Stimulated activated CD4-positive, alpha-beta T cell treated with anti-CD3 and anti-CD28 coated beads, Interleukin-2, amount 100 ng/mL, for 4 hours (primary cell): ENCODE measurements around the gene FOSB.
A peak's percentile ranks its signal among the peaks of the same experiment; 100 is the strongest.

Experiments
- DNase-seq: peaks from one replicate; pipeline ENCODE4 v3.0.0-alpha.2; 2020; ENCODE audit warnings: low read depth

FOSB gene

DNA sequence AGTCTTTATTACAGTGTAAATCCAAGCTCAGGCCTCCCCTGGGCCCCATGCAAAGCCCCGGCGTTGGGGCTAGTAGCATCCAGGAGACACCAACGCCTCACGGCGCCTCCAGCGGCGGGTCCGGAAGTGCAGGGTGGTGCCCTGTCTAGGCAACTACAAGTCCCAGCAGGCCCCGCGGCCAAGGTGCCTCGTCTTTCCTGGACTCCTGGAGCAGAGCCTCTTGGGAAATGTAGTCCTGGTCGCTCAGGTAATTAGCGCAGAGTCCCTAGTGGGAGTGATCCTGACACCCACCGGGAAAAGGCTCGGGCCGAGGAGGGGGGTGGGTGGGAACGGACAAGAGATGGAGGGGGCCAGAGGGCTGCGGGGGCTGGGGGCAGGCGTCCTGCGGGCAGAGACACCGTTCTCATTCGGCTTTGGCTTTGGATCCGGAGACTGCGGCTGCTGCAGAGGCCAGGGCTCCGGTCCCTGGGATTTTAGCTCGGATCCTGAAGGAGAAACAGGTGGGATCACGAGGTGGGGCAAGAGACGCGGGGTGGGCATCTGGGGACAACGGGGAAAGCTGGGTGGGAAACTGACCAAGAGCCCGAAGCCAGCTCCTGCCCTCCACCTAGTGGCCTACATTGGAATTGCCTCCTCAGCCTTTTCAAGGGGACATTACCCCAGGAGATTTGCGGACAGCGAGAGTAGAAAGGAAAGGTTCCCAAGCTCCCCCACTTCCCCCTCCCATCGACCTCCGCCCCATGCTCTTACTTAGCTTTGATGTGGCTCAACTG is 17.7 kb downstream of the FOSB start:
- peak; percentile 96 for DNase-seq

- DNase-seq = no peak
Measured at GRCh38 chr19:45488708-45489107, 20.9 kb downstream of the FOSB start.

DNA sequence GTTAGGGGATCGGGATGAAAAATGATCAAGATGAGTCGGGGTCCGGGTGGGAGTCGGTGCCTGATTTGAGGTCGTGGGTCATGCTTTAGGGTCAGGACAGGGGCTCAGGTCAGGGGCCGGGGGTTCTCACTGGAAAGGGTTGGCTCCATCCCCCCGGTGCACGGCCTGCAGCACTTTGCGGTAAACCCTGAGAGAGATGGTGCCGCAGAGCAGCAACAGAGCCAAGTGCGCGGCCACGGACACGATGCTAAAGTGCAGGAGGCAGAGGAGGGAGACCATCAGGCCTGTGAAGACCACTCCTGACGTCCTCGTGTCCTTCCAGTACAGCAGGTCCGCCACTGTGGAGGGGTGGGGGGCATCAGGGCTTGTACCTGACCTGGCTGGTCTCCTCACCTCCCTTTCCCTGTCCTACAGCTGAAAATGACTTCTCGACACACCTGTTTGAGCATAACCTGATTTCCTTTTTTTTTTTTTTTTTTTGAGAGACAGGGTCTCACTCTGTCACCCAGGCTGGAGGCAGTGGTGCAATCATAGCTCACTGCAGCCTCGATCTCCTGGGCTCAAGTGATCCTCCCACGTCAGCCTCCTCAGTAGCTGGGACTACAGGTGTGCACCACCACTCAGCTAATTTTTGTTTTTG is 21.5 kb downstream of the FOSB start:
- DNase-seq = no peak

GRCh38 chr19:45492137-45492626 is 24.4 kb downstream of the FOSB start:
- no peak for DNase-seq

GRCh38 chr19:45492627-45493470 is 25.1 kb downstream of the FOSB start:
- no peak for DNase-seq

DNA sequence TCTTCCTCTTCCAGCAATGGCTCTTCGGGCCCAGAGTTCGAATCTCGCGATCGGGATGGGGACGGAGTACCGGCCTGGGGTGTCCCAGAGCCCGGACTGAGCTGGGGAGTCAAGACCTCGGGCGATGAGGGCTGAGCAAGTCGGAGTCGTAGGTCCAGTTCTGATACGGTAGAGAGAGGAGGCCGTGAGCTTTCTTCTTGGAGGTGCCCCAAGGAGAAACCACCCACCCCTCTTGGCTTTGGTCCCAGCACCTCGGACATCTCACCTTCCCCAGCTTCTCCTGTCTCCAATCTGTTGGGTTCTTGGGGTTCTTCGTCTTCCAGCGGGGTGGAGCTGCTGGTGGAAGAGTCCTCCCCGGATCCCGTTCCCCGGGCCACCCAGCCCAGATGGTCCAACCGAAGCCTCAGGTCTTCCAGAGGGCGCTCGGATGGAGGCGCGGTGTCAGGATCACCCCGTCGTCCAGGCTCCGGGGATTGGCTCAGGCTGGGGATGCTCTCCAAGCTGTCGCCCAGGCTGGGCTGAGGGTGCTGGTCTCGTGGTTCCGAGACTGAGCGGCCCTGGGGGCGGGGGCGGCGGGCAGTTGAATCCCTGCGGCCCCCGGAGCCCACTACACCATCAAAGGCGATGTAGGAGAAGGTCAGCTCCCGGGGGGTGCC is 26.6 kb downstream of the FOSB start:
- DNase-seq = no peak

DNA sequence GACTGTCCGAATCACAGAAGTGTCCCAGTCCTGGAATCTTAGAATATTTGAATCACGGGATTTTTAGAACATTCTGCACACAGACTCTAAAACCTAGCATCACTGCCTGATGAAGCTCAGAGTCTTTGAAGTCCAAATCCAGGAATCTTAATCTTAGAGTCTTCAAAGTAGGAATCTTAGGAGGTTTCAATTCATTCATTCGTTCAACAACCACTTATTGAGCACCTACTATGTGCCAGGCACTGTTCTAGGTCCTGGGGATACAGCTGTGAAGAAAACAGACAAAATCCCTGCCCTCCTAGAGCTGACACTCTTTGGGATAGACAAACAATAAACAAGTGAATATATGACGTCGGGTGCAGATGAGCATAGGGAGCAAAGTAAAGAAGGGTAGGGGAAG is 27.4 kb downstream of the FOSB start:
- DNase-seq = no peak

- no peak for DNase-seq
Measured at GRCh38 chr19:45496349-45496953, 28.7 kb downstream of the FOSB start.

- DNase-seq = no peak
Measured at GRCh38 chr19:45497791-45498190, 30.0 kb downstream of the FOSB start.

GRCh38 chr19:45498411-45499195 is 30.8 kb downstream of the FOSB start, which contains the start of gene PPM1N:
PPM1N (plus strand) TSS chr19:45498443; CDS start chr19:45498473, 30 bp downstream.
- peak; percentile 55 for DNase-seq

DNA sequence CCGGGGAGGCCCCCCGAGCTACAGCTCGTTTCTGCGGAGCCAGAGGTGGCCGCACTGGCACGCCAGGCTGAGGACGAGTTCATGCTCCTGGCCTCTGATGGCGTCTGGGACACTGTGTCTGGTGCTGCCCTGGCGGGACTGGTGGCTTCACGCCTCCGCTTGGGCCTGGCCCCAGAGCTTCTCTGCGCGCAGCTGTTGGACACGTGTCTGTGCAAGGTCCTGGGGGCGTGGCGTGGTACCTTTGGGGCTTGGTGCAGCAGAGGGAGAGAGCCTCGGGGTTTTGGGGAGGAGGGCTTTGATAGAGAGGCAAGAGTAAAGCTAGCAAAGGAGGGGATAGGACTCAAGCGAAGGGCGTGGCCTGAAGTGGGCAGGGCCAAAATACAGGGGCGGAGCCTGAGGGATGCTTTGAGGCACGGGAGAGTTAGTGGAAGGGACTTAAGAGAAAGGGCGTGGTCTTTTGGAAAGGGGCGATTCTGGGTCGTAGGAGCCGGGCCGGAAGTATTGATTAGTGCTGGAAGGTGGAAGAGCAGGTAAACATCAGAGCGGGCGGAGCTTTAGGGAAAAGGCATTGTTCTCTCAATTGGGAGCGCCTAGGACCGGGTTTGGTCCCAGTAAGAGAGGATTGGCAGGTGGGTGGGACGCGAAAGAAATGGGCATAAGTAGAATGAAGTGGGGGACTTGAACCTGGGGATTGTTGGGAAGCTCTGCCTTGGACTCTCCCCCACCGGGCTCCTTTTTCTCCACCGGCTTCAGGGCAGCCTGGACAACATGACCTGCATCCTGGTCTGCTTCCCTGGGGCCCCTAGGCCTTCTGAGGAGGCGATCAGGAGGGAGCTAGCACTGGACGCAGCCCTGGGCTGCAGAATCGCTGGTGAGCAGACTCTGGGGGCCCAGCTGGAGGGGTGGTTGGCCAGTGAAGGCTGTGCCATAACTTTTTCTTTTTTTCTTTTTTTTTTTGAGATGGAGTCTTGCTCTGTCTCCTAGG is 31.7 kb downstream of the FOSB start:
- peak; percentile 65 for DNase-seq

- DNase-seq = no peak
Measured at GRCh38 chr19:45500918-45501729, 33.3 kb downstream of the FOSB start.

DNA sequence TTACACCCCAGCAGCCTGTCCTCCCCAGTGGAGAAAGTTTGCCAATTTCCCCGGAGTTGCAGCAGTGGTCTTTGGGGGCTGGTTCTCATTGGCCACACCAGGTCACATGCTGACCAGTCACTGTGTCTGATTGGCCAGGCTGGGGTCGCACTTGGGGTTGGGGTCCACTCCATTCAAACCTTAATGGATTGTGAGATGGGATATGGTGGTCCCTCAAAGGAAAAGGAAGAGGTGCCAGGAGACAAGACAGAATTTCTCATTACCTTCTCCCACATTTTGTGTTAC is 33.9 kb downstream of the FOSB start:
- DNase-seq = no peak

DNA sequence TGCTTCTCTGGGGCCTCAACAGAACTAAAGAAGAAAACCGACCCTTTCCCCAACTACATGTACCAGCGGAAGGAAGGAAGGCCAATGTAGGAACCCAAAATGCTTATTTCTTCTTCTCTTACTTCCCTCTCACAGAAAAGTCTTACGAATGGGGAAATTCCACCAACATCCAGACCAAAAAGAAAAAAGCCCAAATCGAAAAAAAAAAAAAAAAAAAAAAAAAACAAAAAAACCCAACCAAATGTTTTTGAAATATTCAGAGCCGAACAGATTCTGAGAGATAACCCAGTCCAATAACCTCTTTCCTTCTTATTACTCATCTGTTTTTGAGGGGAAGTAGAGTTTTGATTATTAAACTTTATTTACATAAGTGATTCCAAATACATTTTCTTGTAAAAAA is 34.3 kb downstream of the FOSB start:
- no peak for DNase-seq

- DNase-seq = no peak
Measured at GRCh38 chr19:45503909-45504308, 36.1 kb downstream of the FOSB start.

- DNase-seq = no peak
Measured at GRCh38 chr19:45505151-45505995, 37.6 kb downstream of the FOSB start.

GRCh38 chr19:45505996-45506245 is 38.1 kb downstream of the FOSB start:
- no peak for DNase-seq
